ENCODE data around the gene BEAN1.
"Not testable (repeated sequence)": the region's sequence is repeated elsewhere in the genome, so short reads cannot be mapped to it uniquely, and the experiment has no call there.

The BEAN1 gene

GRCh38 chr16:66453230-66453629 is 26.1 kb downstream of the BEAN1 start:
- H3K4me3 ChIP-seq (ENCODE audit: low read depth, low read length); H3K27me3 ChIP-seq (ENCODE audit: control insufficient read depth, insufficient read depth, low read length); H3K4me1 ChIP-seq (ENCODE audit: control insufficient read depth, insufficient read depth, low read length); H3K9me3 ChIP-seq (ENCODE audit: control insufficient read depth, insufficient read depth, low read length); H3K36me3 ChIP-seq (ENCODE audit: control insufficient read depth, insufficient read depth, low read length); H3K9ac ChIP-seq (ENCODE audit: low read depth, low read length): not testable (repeated sequence)

DNA sequence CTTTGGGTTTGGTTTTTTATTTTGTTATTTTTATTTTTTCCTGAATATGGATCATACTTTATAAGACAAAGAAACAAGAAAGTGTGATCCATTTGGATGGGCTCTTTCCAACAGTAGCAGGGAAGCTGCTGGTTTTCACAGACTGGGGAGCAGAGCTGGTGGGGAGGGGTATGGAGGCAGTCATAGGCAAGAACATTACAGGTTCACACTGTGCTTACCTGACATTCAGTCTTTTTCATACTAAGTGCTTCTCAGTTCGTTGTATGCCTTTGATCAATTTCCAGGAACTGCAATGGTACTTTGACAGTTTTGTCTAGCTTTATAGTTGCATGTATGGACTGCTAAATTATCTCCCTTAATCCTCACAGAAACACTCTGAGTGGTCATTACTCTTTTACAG is 27.7 kb downstream of the BEAN1 start:
- H3K27me3 ChIP-seq (ENCODE audit: control insufficient read depth, insufficient read depth, low read length): no peaks in the 10 kb centered on the region
- H3K4me1 ChIP-seq (ENCODE audit: control insufficient read depth, insufficient read depth, low read length): no peaks in the 10 kb centered on the region
- H3K9me3 ChIP-seq (ENCODE audit: control insufficient read depth, insufficient read depth, low read length): no peaks in the 10 kb centered on the region
- H3K36me3 ChIP-seq (ENCODE audit: control insufficient read depth, insufficient read depth, low read length): no peaks in the 10 kb centered on the region
- H3K4me3 ChIP-seq (ENCODE audit: low read depth, low read length): no peak overlapping the region
- H3K9ac ChIP-seq (ENCODE audit: low read depth, low read length): no peak overlapping the region

DNA sequence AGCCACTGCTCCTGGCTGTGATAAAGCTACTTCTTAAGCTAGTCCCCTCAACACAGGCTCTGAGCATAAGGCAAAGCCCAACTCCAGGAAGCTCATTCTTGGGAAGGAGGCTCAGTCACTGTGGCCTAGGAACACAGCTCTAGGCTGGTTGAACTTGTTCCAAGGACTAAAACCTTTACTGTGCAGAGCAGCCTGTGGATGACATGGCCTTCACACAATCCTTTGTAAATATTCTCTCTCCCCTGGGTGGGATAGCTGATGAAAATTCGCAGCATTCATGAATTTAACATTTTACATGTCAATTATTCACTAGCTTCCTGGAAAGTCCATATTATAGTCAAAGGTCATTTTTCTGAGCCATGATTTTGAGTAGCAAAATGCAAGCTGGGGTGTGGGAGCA is 28.9 kb downstream of the BEAN1 start:
- Histone ChIP-seq H3K4me1 (ENCODE audit: control insufficient read depth, insufficient read depth, low read length) (no peaks in the 10 kb centered on the region), H3K9ac (ENCODE audit: low read depth, low read length) (no peak overlapping the region), H3K36me3 (ENCODE audit: control insufficient read depth, insufficient read depth, low read length) (no peaks in the 10 kb centered on the region), H3K9me3 (ENCODE audit: control insufficient read depth, insufficient read depth, low read length) (no peaks in the 10 kb centered on the region), H3K4me3 (ENCODE audit: low read depth, low read length) (no peak overlapping the region), H3K27me3 (ENCODE audit: control insufficient read depth, insufficient read depth, low read length) (peaks cover 3% of the 10 kb centered on the region)

DNA sequence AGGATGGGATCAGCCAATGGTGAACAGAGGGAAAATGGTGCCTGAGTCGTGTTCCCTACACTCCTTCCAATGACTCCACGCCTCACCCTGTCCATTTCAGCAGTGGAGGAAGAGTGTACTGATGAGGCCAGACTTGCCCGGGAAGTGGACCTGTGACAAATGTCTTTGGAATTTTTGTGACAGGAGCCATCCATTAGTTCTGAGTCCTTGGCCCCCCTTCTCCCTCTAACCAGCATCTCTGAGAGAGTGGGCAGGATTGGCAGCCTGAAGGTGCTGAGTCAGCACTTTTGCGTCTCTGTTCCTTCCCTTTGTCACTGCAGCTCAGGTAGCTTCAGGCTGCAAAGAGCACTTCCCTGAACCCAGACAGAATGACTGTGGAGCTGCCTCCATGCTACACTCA is 30.8 kb downstream of the BEAN1 start:
- Histone ChIP-seq H3K4me3 (ENCODE audit: low read depth, low read length) (no peak overlapping the region), H3K4me1 (ENCODE audit: control insufficient read depth, insufficient read depth, low read length) (no peaks in the 10 kb centered on the region), H3K9me3 (ENCODE audit: control insufficient read depth, insufficient read depth, low read length) (no peaks in the 10 kb centered on the region), H3K9ac (ENCODE audit: low read depth, low read length) (no peak overlapping the region), H3K27me3 (ENCODE audit: control insufficient read depth, insufficient read depth, low read length) (peaks cover 3% of the 10 kb centered on the region), H3K36me3 (ENCODE audit: control insufficient read depth, insufficient read depth, low read length) (no peaks in the 10 kb centered on the region)

GRCh38 chr16:66458292-66458691 is 31.2 kb downstream of the BEAN1 start:
- H3K4me1 ChIP-seq (ENCODE audit: control insufficient read depth, insufficient read depth, low read length): no peaks in the 10 kb centered on the region
- peaks cover 3% of the 10 kb centered on the region for H3K27me3 ChIP-seq (ENCODE audit: control insufficient read depth, insufficient read depth, low read length)
- no peaks in the 10 kb centered on the region for H3K9me3 ChIP-seq (ENCODE audit: control insufficient read depth, insufficient read depth, low read length)
- no peak overlapping the region for H3K4me3 ChIP-seq (ENCODE audit: low read depth, low read length)
- no peaks in the 10 kb centered on the region for H3K36me3 ChIP-seq (ENCODE audit: control insufficient read depth, insufficient read depth, low read length)
- H3K9ac ChIP-seq (ENCODE audit: low read depth, low read length): no peak overlapping the region

DNA sequence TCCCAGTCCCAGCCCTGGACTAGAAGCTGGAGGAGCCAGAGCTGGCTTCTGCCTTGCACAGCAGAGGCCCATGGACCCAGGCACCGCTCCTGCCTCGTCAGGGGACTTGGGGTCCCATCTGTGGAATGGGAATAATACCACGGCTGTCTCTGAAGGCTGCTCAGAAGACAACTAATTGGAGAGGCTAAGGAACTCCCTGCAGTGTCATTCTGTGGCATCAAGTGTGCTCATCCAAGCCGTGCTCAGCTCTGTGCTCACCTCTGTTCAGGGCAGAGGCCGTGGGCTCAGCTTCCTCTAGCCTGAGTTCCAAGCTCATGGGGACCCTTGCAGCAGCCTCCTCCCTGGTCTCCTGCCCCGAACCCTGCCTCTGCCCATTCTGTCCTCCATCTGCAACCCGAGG is 31.8 kb downstream of the BEAN1 start:
- no peak overlapping the region for H3K4me3 ChIP-seq (ENCODE audit: low read depth, low read length)
- peaks cover 3% of the 10 kb centered on the region for H3K27me3 ChIP-seq (ENCODE audit: control insufficient read depth, insufficient read depth, low read length)
- H3K9ac ChIP-seq (ENCODE audit: low read depth, low read length): no peak overlapping the region
- no peaks in the 10 kb centered on the region for H3K4me1 ChIP-seq (ENCODE audit: control insufficient read depth, insufficient read depth, low read length)
- no peaks in the 10 kb centered on the region for H3K36me3 ChIP-seq (ENCODE audit: control insufficient read depth, insufficient read depth, low read length)
- no peaks in the 10 kb centered on the region for H3K9me3 ChIP-seq (ENCODE audit: control insufficient read depth, insufficient read depth, low read length)

GRCh38 chr16:66459878-66460277 is 32.8 kb downstream of the BEAN1 start:
- H3K9me3 ChIP-seq (ENCODE audit: control insufficient read depth, insufficient read depth, low read length): no peaks in the 10 kb centered on the region
- no peaks in the 10 kb centered on the region for H3K4me1 ChIP-seq (ENCODE audit: control insufficient read depth, insufficient read depth, low read length)
- peaks cover 3% of the 10 kb centered on the region for H3K27me3 ChIP-seq (ENCODE audit: control insufficient read depth, insufficient read depth, low read length)
- H3K9ac ChIP-seq (ENCODE audit: low read depth, low read length): no peak overlapping the region
- H3K4me3 ChIP-seq (ENCODE audit: low read depth, low read length): no peak overlapping the region
- H3K36me3 ChIP-seq (ENCODE audit: control insufficient read depth, insufficient read depth, low read length): no peaks in the 10 kb centered on the region

DNA sequence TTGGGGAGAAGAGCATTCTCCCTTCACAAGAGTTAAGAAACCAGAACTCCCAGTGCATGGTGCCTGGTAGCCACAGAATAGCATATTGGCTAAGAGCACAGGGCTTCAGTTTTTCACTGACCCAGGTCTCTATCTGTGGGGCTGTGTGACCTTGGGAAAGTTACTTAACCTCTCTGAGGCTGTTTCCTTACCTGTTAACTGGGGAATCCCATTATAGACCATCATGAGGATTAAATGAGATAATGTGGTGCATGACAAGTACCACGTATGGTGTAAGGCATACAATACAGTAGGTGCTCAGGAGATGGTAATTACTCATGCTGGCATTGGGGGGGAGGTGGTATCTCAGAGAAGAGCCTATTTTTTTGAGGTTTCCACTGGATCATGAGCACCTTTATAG is 33.6 kb downstream of the BEAN1 start:
- peaks cover 3% of the 10 kb centered on the region for H3K27me3 ChIP-seq (ENCODE audit: control insufficient read depth, insufficient read depth, low read length)
- no peak overlapping the region for H3K4me3 ChIP-seq (ENCODE audit: low read depth, low read length)
- no peaks in the 10 kb centered on the region for H3K9me3 ChIP-seq (ENCODE audit: control insufficient read depth, insufficient read depth, low read length)
- H3K36me3 ChIP-seq (ENCODE audit: control insufficient read depth, insufficient read depth, low read length): no peaks in the 10 kb centered on the region
- no peaks in the 10 kb centered on the region for H3K4me1 ChIP-seq (ENCODE audit: control insufficient read depth, insufficient read depth, low read length)
- no peak overlapping the region for H3K9ac ChIP-seq (ENCODE audit: low read depth, low read length)

DNA sequence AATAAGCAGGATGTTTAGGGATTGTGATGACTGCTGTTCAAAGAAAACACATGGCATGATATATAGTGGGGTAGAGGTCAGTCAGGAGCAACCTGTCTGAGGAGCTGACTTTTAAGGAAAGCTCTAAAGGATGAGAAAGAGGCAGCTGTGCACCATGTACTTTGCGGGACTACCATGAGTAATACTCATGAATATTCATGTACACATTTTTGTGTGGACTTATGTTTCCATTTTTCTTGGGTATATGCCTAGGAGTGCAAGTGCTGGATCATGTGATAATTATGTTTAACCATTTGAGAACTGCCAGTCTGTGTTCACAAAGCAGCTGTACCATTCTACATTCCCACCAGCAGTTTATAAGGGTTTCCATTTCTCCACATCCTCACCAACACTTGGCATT is 35.8 kb downstream of the BEAN1 start:
- Histone ChIP-seq H3K9ac (ENCODE audit: low read depth, low read length) (no peak overlapping the region), H3K9me3 (ENCODE audit: control insufficient read depth, insufficient read depth, low read length) (no peaks in the 10 kb centered on the region), H3K27me3 (ENCODE audit: control insufficient read depth, insufficient read depth, low read length) (peaks cover 3% of the 10 kb centered on the region), H3K4me1 (ENCODE audit: control insufficient read depth, insufficient read depth, low read length) (no peaks in the 10 kb centered on the region), H3K4me3 (ENCODE audit: low read depth, low read length) (no peak overlapping the region), H3K36me3 (ENCODE audit: control insufficient read depth, insufficient read depth, low read length) (no peaks in the 10 kb centered on the region)

GRCh38 chr16:66465946-66466345 is 38.9 kb downstream of the BEAN1 start:
- H3K9ac ChIP-seq (ENCODE audit: low read depth, low read length); H3K9me3 ChIP-seq (ENCODE audit: control insufficient read depth, insufficient read depth, low read length); H3K4me3 ChIP-seq (ENCODE audit: low read depth, low read length); H3K36me3 ChIP-seq (ENCODE audit: control insufficient read depth, insufficient read depth, low read length); H3K4me1 ChIP-seq (ENCODE audit: control insufficient read depth, insufficient read depth, low read length); H3K27me3 ChIP-seq (ENCODE audit: control insufficient read depth, insufficient read depth, low read length): not testable (repeated sequence)

DNA sequence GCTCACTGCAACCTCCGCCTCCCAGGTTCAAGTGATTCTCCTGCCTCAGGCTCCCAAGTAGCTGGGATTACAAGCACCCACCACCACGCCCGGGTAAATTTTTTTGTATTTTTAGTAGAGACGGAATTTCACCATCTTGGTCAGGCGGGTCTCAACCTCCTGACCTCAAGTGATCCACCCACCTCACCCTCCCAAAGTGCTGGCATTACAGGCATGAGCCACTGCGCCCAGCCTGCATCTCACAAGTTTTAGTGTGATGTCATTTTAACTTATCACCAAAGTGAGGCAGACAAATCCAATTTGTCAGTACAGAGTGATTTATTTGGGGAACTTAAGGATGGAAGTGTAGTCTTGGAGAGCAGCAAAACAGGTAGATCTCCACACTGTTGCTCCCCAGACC is 39.5 kb downstream of the BEAN1 start:
- H3K36me3 ChIP-seq (ENCODE audit: control insufficient read depth, insufficient read depth, low read length); H3K9ac ChIP-seq (ENCODE audit: low read depth, low read length); H3K4me1 ChIP-seq (ENCODE audit: control insufficient read depth, insufficient read depth, low read length); H3K9me3 ChIP-seq (ENCODE audit: control insufficient read depth, insufficient read depth, low read length); H3K27me3 ChIP-seq (ENCODE audit: control insufficient read depth, insufficient read depth, low read length); H3K4me3 ChIP-seq (ENCODE audit: low read depth, low read length): not testable (repeated sequence)

DNA sequence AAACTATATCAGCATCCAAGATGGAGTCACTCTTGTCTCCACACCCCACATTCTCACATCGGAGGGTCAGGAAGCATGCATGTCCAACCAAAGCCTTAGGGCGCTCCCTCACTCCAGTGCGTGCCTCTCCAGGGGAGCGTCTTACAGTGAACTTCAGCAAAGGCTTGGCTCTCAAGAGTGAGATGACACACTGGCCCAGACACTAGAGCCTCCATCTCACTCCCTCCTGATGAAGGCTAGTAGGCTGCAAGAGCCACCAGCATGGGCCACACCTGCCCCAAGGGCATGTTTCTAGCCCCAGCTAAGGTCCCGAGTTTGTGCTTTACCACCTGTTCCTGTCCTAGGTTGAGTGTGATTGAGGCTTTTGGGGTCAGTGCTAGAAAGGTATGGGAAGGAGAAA is 40.5 kb downstream of the BEAN1 start:
- H3K9ac ChIP-seq (ENCODE audit: low read depth, low read length): no peak overlapping the region
- no peaks in the 10 kb centered on the region for H3K27me3 ChIP-seq (ENCODE audit: control insufficient read depth, insufficient read depth, low read length)
- no peak overlapping the region for H3K4me3 ChIP-seq (ENCODE audit: low read depth, low read length)
- H3K9me3 ChIP-seq (ENCODE audit: control insufficient read depth, insufficient read depth, low read length): no peaks in the 10 kb centered on the region
- no peaks in the 10 kb centered on the region for H3K4me1 ChIP-seq (ENCODE audit: control insufficient read depth, insufficient read depth, low read length)
- no peaks in the 10 kb centered on the region for H3K36me3 ChIP-seq (ENCODE audit: control insufficient read depth, insufficient read depth, low read length)

Measured in iPS-15b (cell line).